Neural cell (in vitro differentiated cells): ENCODE data around the gene GAGE10.

Experiments
- EZH2 ChIP-seq: fragments of 200-600, 300-800 bp; shearing (Covaris generic), sonication (generic); IDR thresholded peaks from 2 replicates; pipeline ENCODE4 v1.6.1; 2014; ENCODE audit warnings: antibody characterized with exemption, low read length, borderline replicate concordance, mild to moderate bottlenecking; ENCODE audit not compliant: insufficient read depth, poor library complexity, severe bottlenecking
- SMC3 ChIP-seq: fragments of 450-650 bp; conservative IDR thresholded peaks from 2 replicates; pipeline ENCODE4 v1.6.1; 2014; ENCODE audit warnings: antibody characterized with exemption, mild to moderate bottlenecking, moderate library complexity; ENCODE audit not compliant: poor library complexity
- TF ChIP-seq, protein P1 (sequence below): fragments of 450-650 bp; IDR thresholded peaks from 2 replicates; pipeline ENCODE4 v1.5.1; 2014; ENCODE audit warnings: antibody characterized with exemption, mild to moderate bottlenecking, moderate library complexity; ENCODE audit not compliant: poor library complexity, severe bottlenecking

DNA sequence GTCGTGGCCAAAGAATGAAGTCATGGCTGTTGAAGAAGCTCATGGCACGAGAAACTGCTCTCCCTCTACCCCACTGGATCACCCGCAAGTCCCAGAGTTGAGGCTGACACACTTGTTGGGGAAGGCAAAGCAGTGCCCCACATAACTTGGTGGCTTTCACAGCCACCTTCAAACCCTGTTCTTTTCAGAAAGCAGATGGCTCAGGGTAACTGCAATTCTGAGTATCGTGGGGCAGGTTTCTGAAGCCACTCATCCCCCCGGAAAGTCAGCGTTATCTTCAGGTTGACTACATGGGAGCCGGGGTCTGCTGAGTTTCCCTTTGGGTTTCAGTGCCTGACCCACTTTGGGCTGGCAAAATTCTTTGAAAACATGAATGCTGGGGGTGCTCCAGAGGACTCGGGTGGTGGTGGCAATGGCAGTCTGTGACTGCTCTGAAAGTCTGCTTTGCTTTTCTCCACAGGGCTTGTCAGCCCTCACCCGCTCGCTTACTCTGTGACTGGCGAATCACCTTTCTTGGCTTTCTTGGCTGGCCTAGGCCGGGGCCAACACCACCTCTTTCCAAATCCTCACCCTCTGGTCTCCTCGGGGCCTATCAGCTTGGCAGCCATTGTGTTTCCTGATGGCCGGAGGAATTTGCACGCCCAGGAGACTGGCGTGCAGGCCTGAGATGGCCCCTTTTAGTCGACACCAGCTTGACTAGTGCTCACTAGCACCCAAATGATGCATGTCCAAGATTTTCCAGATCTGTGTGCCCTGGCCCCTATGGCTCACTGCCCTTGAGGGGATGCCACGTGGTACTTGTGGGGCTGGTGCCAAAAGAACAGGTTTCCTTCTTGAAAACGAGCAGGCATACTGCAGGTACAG, 26.5 kb upstream of the GAGE10 start:
- TF ChIP-seq SMC3 (no peak), EZH2 (no peak)
- TF ChIP-seq, protein P1, sequence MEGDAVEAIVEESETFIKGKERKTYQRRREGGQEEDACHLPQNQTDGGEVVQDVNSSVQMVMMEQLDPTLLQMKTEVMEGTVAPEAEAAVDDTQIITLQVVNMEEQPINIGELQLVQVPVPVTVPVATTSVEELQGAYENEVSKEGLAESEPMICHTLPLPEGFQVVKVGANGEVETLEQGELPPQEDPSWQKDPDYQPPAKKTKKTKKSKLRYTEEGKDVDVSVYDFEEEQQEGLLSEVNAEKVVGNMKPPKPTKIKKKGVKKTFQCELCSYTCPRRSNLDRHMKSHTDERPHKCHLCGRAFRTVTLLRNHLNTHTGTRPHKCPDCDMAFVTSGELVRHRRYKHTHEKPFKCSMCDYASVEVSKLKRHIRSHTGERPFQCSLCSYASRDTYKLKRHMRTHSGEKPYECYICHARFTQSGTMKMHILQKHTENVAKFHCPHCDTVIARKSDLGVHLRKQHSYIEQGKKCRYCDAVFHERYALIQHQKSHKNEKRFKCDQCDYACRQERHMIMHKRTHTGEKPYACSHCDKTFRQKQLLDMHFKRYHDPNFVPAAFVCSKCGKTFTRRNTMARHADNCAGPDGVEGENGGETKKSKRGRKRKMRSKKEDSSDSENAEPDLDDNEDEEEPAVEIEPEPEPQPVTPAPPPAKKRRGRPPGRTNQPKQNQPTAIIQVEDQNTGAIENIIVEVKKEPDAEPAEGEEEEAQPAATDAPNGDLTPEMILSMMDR, result no peak
